ENCODE results near the gene ASB18.

GRCh38 chr2:236249066-236249465, 15.1 kb downstream of the ASB18 start:
- no peak for TF ChIP-seq RAD21 (IDR thresholded peaks at IDR 0.05; ENCODE audit: low read depth)
- TF ChIP-seq MAX (IDR thresholded peaks at IDR 0.05) = no peak
- TF ChIP-seq YY1 (IDR thresholded peaks at IDR 0.05; ENCODE audit: low read depth) = no peak

Data from Ishikawa (cell line).